AG10803 (cell line): ENCODE results near the gene MIF.

Source experiments
- DNase-seq: peaks from one replicate; pipeline ENCODE4 v3.0.0; 2010; ENCODE audit warnings: low read depth
- H3K4me3 ChIP-seq: 2 replicates; pipeline ENCODE4 v1.5.1; 2011; ENCODE audit warnings: mild to moderate bottlenecking, low read length, control low read depth
- CTCF ChIP-seq: conservative IDR thresholded peaks from 2 replicates; pipeline ENCODE4 v1.5.1; 2011; ENCODE audit warnings: mild to moderate bottlenecking, low read length, control low read depth, inconsistent platforms

The MIF gene

DNA sequence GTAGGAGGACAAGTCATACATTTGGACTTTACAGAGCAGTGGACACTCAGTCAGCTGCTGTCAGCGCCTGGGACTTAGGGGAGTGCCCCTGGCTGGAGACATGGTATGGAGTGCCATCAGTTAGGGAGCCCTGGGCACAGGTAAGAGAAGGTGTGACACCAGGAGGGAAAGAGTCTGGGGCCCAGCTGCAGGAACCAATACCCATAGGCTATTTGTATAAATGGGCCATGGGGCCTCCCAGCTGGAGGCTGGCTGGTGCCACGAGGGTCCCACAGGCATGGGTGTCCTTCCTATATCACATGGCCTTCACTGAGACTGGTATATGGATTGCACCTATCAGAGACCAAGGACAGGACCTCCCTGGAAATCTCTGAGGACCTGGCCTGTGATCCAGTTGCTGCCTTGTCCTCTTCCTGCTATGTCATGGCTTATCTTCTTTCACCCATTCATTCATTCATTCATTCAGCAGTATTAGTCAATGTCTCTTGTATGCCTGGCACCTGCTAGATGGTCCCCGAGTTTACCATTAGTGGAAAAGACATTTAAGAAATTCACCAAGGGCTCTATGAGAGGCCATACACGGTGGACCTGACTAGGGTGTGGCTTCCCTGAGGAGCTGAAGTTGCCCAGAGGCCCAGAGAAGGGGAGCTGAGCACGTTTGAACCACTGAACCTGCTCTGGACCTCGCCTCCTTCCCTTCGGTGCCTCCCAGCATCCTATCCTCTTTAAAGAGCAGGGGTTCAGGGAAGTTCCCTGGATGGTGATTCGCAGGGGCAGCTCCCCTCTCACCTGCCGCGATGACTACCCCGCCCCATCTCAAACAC, 850 bp upstream of the MIF start:
- TF ChIP-seq CTCF, result no peak
- peak overlapping the region; percentile 82 for H3K4me3 ChIP-seq
- no peak for DNase-seq

- TF ChIP-seq CTCF, result peak; percentile 16
- H3K4me3 ChIP-seq, result peak overlapping the region; percentile 82
- DNase-seq, result peak; percentile 61
Measured at GRCh38 chr22:23894710-23895598, 771 bp downstream of the MIF start.

DNA sequence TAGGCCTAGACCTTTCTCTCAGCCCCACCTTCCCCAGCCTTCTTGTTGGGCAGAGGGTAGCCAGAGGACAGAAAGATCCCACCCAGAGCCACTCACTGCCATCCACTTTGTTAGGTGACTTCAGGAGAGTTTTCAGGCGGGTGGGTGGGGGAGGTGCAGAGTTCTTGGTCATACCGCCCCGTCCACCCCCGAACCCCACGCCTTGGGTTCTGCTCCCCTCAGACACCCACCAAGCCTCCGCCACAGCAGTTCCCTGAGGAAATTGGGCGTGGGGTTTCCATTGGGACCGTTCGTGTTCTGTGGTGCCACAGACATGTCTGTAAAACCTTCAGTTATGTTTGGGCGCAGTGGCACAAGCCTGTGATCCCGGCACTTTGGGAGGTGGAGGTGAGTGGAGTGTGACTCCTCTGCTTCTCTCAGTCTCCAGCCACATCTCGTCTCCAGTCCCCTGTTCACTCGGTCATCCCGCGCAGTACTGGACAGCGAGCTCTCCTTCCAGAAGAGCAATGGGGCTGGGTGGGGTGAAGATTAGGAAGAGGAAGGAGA, 1.5 kb downstream of the MIF start:
- no peak for DNase-seq
- TF ChIP-seq CTCF, result no peak
- H3K4me3 ChIP-seq, result peak overlapping the region; percentile 82

DNA sequence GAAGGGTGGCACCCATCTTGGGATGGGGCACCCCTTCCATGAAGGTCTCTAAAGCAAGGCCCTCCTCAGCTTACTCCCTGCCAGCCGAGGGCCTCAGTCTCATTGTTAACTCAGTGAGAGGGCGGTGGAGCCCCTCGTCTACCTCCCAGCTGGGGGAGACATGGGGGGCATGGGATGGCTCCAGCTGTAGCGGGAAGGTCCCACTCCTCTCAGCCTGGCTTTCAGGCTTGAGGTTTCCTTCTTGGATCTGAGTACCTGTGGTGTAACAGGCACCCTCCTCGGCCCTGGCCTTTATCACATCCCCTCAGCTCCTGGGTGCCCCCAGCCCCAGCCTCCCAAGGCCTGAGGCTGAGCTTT, 2.0 kb downstream of the MIF start:
- H3K4me3 ChIP-seq, result no peak overlapping the region; the same call in 1 of the 2 replicates
- no peak for TF ChIP-seq CTCF

DNA sequence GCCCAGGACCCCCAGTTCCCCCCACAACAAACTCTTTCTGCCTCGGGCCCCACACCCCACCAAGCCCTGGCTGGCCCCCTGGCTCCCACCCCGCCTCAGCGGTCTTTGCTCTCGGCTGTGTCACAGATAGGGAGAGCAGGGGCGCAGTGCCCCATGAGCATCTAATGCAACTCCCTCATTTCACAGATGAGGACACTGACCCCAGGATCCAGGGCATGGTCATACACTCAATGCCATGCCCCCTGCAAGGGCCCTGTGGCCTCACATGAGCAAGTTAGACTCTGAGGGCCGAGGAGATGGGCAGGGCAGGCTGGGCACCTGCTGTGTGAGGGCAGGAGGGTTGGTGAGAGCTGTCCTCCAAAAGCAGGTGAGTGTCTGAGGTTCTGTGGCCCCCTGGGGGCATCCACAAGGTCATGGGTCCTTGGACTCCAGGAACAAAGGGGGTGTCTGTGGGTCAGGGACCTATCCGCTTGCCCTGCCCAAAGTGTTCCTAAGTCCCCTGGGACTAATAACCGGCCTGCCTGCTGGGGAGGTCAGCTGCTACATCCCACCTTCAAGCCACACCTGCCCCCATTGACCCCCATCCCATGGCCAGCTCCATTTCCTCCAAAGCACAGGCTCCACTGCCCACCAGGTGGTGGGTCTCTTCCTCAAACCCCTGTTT, 2.5 kb downstream of the MIF start:
- no peak for TF ChIP-seq CTCF
- no peak for DNase-seq
- no peak overlapping the region for H3K4me3 ChIP-seq

More for the DNA sequence above, 2.0 kb downstream of the MIF start:
- no peak for DNase-seq

GRCh38 chr22:23897320-23897719, 3.1 kb downstream of the MIF start:
- TF ChIP-seq CTCF, result no peak
- no peak overlapping the region for H3K4me3 ChIP-seq
- DNase-seq, result no peak
